GM12874 (cell line): ENCODE measurements around the gene C1orf105.

Experiments
- TF ChIP-seq, protein P1 (sequence below): IDR thresholded peaks from 2 replicates; pipeline ENCODE4 v1.5.1; 2011; ENCODE audit warnings: low read depth, mild to moderate bottlenecking, control low read depth, low read length, moderate library complexity; ENCODE audit not compliant: insufficient read depth

Gene C1orf105

DNA sequence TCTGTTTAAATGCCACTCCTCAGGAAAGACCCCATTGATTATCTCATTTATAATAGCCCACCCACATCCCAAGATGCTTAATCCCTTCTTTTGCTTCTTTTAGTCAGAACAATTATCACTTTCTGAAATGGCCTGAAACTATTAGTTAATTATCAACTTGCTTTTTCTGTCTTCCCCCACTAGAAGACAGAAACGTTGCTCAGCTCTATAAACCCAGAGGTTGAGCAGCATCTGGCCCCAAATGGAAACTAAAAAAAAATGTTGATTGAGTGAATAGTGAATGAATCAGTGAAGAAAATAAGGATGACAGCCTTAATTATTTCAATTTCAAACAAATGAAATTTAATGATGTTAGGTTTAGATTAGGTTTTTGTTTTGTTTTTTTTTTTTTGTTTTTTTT is 61.6 kb downstream of the C1orf105 start:
- TF ChIP-seq, protein P1, sequence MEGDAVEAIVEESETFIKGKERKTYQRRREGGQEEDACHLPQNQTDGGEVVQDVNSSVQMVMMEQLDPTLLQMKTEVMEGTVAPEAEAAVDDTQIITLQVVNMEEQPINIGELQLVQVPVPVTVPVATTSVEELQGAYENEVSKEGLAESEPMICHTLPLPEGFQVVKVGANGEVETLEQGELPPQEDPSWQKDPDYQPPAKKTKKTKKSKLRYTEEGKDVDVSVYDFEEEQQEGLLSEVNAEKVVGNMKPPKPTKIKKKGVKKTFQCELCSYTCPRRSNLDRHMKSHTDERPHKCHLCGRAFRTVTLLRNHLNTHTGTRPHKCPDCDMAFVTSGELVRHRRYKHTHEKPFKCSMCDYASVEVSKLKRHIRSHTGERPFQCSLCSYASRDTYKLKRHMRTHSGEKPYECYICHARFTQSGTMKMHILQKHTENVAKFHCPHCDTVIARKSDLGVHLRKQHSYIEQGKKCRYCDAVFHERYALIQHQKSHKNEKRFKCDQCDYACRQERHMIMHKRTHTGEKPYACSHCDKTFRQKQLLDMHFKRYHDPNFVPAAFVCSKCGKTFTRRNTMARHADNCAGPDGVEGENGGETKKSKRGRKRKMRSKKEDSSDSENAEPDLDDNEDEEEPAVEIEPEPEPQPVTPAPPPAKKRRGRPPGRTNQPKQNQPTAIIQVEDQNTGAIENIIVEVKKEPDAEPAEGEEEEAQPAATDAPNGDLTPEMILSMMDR: no peak

- TF ChIP-seq, protein P1: no peak
Observed at GRCh38 chr1:172483448-172483847, 63.0 kb downstream of the C1orf105 start.

- TF ChIP-seq, protein P1: no peak
Observed at GRCh38 chr1:172484252-172484651, 63.8 kb downstream of the C1orf105 start.

- TF ChIP-seq, protein P1: no peak
Observed at GRCh38 chr1:172485626-172486025, 65.1 kb downstream of the C1orf105 start.

DNA sequence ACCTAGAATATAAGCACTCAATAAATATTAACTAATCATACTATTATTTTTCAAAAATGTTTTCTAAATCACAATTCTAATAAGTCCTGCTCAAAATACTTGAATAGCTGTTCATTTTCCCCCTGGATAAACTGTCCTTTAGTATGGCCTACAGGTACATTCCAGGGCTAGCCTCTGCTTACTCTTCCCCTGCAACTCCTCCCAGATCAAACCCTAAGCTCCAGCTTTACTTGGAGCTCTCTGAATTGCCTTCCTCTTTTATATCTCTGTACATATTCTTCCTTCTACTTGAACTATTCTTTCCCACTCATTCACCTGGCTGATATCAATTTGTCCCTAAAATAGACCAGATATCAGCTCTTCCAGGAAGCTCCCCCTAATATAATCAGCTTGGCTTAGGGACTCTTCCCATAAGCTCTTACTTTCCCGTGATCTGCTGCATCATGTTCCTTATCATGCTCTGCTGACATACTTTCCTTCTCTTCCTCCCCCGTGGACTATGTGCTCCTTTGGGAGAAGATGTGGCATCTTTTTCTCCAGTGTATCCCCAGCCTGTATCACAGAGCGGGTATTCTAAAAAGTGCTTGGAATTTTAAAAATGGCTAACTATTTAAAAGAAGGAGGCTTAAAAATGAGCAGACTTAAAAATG is 66.4 kb downstream of the C1orf105 start:
- TF ChIP-seq, protein P1: no peak

GRCh38 chr1:172487550-172487949 is 67.1 kb downstream of the C1orf105 start:
- TF ChIP-seq, protein P1: no peak

- TF ChIP-seq, protein P1: no peak
Observed at GRCh38 chr1:172488393-172488792, 67.9 kb downstream of the C1orf105 start.

- TF ChIP-seq, protein P1: no peak
Observed at GRCh38 chr1:172489847-172490246, 69.4 kb downstream of the C1orf105 start.
